B cell (primary cell): ENCODE results near the gene CEP68.

Experiments
- CTCF ChIP-seq: fragments of 200-600 bp; IDR thresholded peaks from one replicate; pipeline ENCODE4 v1.8.0; 2022; ENCODE audit warnings: antibody characterized with exemption, mild to moderate bottlenecking
- EZH2 ChIP-seq: IDR thresholded peaks from 2 replicates; pipeline ENCODE4 v1.6.1; 2012; ENCODE audit warnings: borderline replicate concordance, low read depth, mild to moderate bottlenecking, moderate library complexity, low read length; ENCODE audit not compliant: insufficient read depth, poor library complexity, severe bottlenecking

- TF ChIP-seq EZH2: no peak
- no peak for TF ChIP-seq CTCF
Observed at GRCh38 chr2:65049010-65049639, 7.1 kb upstream of the CEP68 start.
